Measurements from ENCODE around the gene HAUS5. TPM values are rescaled to one million over a fixed set of nuclear protein-coding genes. Genes with fewer than 3 reads are reported as not detected.

HAUS5 gene
- total RNA-seq, 1 donor from 2014 or later, result 12.4 TPM

DNA sequence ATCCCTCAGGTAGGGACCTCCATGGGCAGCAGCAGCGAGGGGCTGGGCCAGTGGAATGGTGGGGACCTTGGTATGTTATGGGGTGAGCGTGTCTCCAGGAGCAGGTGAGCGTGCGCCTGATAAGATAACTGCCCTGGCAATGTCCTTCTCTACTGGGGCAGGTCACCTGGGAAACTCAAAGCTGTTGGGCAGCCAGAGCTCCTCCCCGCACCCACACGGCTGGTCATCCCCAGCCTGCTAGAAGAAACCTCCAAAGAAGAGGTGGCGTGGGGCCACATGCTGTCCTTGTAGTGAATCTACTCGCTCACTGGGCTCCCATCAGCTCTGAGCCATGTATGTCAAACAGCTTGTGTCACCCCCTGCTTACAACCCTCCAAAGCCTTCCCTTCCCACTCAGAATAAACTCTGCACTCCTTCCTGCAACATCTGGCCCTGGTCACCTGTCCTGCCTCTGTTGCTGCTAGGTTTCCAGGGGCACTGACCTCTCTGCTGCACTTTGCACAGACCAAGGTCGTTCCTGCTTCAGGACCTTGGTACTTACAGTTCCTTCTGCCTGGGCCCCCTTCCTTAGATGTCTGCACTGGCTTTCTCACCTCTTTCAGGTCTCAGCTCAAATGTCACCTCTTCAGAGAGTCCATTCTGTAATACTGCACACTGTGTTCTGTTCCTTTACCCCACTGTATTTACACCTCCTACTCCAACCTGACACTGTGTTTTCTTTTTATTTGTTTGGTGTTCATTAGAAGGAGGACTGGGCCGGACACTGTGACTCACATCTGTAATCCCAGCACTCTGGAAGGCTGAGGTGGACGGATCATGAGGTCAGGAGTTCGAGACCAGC lies 47.3 kb upstream of the HAUS5 start:
- no peaks in the 10 kb centered on the region for H3K9me3 ChIP-seq (ENCODE audit: low read depth)
- no peak for DNase-seq (ENCODE audit: low spot score)
- H3F3A ChIP-seq (ENCODE audit: low read depth), result no peaks in the 10 kb centered on the region
- H3K36me3 ChIP-seq, result no peaks in the 10 kb centered on the region
- no peaks in the 10 kb centered on the region for H4K20me1 ChIP-seq (ENCODE audit: low read depth)
- Mint-ChIP-seq H3K27me3 (ENCODE audit: insufficient read depth, low read depth) (peaks cover 13% of the 10 kb centered on the region), H3K27ac (no peak overlapping the region), H3K4me1 (no peaks in the 10 kb centered on the region), H3K36me3 (no peaks in the 10 kb centered on the region), H3K9me3 (no peaks in the 10 kb centered on the region), H3K4me3 (no peak overlapping the region)
- no peak overlapping the region for H3K4me2 ChIP-seq
- no peak overlapping the region for H2AFZ ChIP-seq (replicated peaks)
- H3K4me1 ChIP-seq, result no peaks in the 10 kb centered on the region
- H3K27ac ChIP-seq, result no peak overlapping the region
- TF ChIP-seq EZH2 (IDR thresholded peaks at IDR 0.05), result no peak
- no peak for TF ChIP-seq EZH2phosphoT487 (IDR thresholded peaks at IDR 0.05)
- no peak for TF ChIP-seq CTCF (IDR thresholded peaks at IDR 0.05)
- peaks cover 32% of the 10 kb centered on the region for H3K27me3 ChIP-seq
- no peak overlapping the region for H3K9ac ChIP-seq
- H3K79me2 ChIP-seq (ENCODE audit: low read depth), result no peaks in the 10 kb centered on the region
- H3K4me3 ChIP-seq, result no peak overlapping the region

GRCh38 chr19:35566738-35567137 lies 45.8 kb upstream of the HAUS5 start:
- Mint-ChIP-seq H3K4me3 (no peak overlapping the region), H3K27me3 (ENCODE audit: insufficient read depth, low read depth) (peaks cover 3% of the 10 kb centered on the region), H3K9me3 (no peaks in the 10 kb centered on the region), H3K27ac (no peak overlapping the region), H3K4me1 (peaks cover 2% of the 10 kb centered on the region), H3K36me3 (no peaks in the 10 kb centered on the region)
- TF ChIP-seq EZH2 (IDR thresholded peaks at IDR 0.05) (no peak), CTCF (IDR thresholded peaks at IDR 0.05) (no peak), EZH2phosphoT487 (IDR thresholded peaks at IDR 0.05) (no peak)
- no peak for DNase-seq (ENCODE audit: low spot score)
- H3K9ac ChIP-seq, result no peak overlapping the region
- H3K4me3 ChIP-seq, result no peak overlapping the region
- H3K4me1 ChIP-seq, result no peaks in the 10 kb centered on the region
- no peaks in the 10 kb centered on the region for H3K36me3 ChIP-seq
- H3K9me3 ChIP-seq (ENCODE audit: low read depth), result no peaks in the 10 kb centered on the region
- no peaks in the 10 kb centered on the region for H3F3A ChIP-seq (ENCODE audit: low read depth)
- H2AFZ ChIP-seq (replicated peaks), result no peak overlapping the region
- H3K27me3 ChIP-seq, result peaks cover 26% of the 10 kb centered on the region
- H3K4me2 ChIP-seq, result no peak overlapping the region
- no peaks in the 10 kb centered on the region for H3K79me2 ChIP-seq (ENCODE audit: low read depth)
- H4K20me1 ChIP-seq (ENCODE audit: low read depth), result no peaks in the 10 kb centered on the region
- no peak overlapping the region for H3K27ac ChIP-seq

DNA sequence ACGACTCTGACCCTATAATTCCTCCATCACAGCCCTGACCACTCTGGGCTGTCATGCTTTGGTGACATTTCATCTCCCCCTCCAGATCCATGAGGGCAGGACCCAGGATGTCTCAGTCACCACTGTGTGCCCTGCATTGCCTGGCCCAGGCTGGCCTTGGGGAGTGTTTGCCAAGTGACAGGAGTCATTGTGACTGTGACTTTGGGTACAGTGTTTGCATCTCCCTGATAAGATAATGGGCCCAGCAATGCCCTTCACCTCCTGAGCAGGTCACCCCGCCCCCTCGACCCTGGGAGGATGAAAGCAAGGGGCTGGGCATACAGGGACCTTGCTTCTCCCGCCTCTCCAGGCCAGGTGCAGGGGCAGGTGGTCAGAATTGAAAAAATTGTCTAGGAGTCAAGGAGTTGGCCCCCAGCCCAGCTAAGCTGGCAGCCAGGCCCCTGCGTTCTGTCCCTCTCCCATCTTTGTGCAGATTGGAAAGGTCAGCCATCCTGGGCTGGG lies 43.2 kb upstream of the HAUS5 start:
- DNase-seq (ENCODE audit: low spot score), result no peak
- H3F3A ChIP-seq (ENCODE audit: low read depth), result no peaks in the 10 kb centered on the region
- Mint-ChIP-seq H3K27me3 (ENCODE audit: insufficient read depth, low read depth) (peaks cover 3% of the 10 kb centered on the region), H3K4me1 (peaks cover 2% of the 10 kb centered on the region), H3K4me3 (no peak overlapping the region), H3K9me3 (no peaks in the 10 kb centered on the region), H3K27ac (no peak overlapping the region), H3K36me3 (no peaks in the 10 kb centered on the region)
- no peaks in the 10 kb centered on the region for H3K9me3 ChIP-seq (ENCODE audit: low read depth)
- no peaks in the 10 kb centered on the region for H3K79me2 ChIP-seq (ENCODE audit: low read depth)
- H3K4me1 ChIP-seq, result no peaks in the 10 kb centered on the region
- TF ChIP-seq CTCF (IDR thresholded peaks at IDR 0.05), result no peak
- TF ChIP-seq EZH2 (IDR thresholded peaks at IDR 0.05), result no peak
- no peak for TF ChIP-seq EZH2phosphoT487 (IDR thresholded peaks at IDR 0.05)
- no peaks in the 10 kb centered on the region for H4K20me1 ChIP-seq (ENCODE audit: low read depth)
- H3K27me3 ChIP-seq, result peaks cover 24% of the 10 kb centered on the region
- no peak overlapping the region for H3K4me3 ChIP-seq
- no peaks in the 10 kb centered on the region for H3K36me3 ChIP-seq
- no peak overlapping the region for H2AFZ ChIP-seq (replicated peaks)
- H3K4me2 ChIP-seq, result no peak overlapping the region
- no peak overlapping the region for H3K9ac ChIP-seq
- H3K27ac ChIP-seq, result no peak overlapping the region
